ENCODE results near the gene ANKEF1.

DNA sequence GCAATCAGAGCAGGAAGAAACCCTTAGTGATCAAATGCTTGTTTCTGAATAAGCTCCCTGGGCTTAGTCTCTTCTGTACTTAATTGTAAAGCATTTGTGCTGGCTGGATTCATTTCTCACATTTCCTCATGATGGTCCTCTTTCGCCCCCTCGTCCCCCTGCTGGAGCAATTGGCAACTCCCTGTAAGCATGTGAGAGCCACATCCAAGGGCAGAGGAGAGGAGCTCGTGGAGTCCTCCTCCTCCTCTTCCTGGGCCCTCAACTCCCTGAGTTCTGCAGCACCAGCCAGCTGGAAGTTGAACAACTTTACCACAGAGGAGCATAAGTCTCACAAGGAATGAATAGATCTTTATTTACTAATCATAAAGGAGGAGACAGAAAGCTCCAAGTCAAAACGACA is 12.6 kb downstream of the ANKEF1 start:
- TF ChIP-seq, protein P1, sequence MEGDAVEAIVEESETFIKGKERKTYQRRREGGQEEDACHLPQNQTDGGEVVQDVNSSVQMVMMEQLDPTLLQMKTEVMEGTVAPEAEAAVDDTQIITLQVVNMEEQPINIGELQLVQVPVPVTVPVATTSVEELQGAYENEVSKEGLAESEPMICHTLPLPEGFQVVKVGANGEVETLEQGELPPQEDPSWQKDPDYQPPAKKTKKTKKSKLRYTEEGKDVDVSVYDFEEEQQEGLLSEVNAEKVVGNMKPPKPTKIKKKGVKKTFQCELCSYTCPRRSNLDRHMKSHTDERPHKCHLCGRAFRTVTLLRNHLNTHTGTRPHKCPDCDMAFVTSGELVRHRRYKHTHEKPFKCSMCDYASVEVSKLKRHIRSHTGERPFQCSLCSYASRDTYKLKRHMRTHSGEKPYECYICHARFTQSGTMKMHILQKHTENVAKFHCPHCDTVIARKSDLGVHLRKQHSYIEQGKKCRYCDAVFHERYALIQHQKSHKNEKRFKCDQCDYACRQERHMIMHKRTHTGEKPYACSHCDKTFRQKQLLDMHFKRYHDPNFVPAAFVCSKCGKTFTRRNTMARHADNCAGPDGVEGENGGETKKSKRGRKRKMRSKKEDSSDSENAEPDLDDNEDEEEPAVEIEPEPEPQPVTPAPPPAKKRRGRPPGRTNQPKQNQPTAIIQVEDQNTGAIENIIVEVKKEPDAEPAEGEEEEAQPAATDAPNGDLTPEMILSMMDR (IDR thresholded peaks at IDR 0.05), result no peak
- TF ChIP-seq POLR2A (IDR thresholded peaks at IDR 0.05), result no peak
